Ascending aorta (tissue), 2 donors: ENCODE results near the gene CDK7. TPM values are rescaled to one million over a fixed set of nuclear protein-coding genes. Genes with fewer than 3 reads are reported as not detected.

Experiments used
- DNase-seq, 2 donors: peaks; one replicate each; pipeline ENCODE4 v3.0.0-alpha.2; 2019; ENCODE audit warnings: low spot score in 2 of 2
- H3K27ac ChIP-seq, 2 donors: fragments of 200-600 bp; sonication (generic); one replicate each; pipeline ENCODE4 v1.5.1; 2016 to 2017; ENCODE audit warnings: mild to moderate bottlenecking in 1 of 2
- H3K27me3 ChIP-seq: fragments of 200-600 bp; sonication (generic); one replicate; pipeline ENCODE4 v1.5.1; 2017
- H3K36me3 ChIP-seq, 2 donors: fragments of 200-600 bp; sonication (generic); one replicate each; pipeline ENCODE4 v1.5.1; 2016
- H3K4me1 ChIP-seq, 2 donors: fragments of 200-600 bp; sonication (generic); one replicate each; pipeline ENCODE4 v1.5.1; 2016 to 2017; ENCODE audit warnings: mild to moderate bottlenecking in 1 of 2
- H3K4me3 ChIP-seq, 2 donors: fragments of 200-600 bp; sonication (generic); one replicate each; pipeline ENCODE4 v1.5.1; 2016 to 2017; ENCODE audit warnings: mild to moderate bottlenecking in 1 of 2
- H3K9me3 ChIP-seq, 2 donors: fragments of 200-600 bp; sonication (generic); one replicate each; pipeline ENCODE4 v1.5.1; 2016
- CTCF ChIP-seq, 3 experiments: fragments of 200-600 bp in 2 of 3; fragments of 450-650 bp in 1 of 3; sonication (generic) in 2 of 3; IDR thresholded peaks; one replicate each; pipeline ENCODE4 v1.5.1; 2016 to 2019; ENCODE audit warnings: antibody characterized with exemption in 3 of 3, mild to moderate bottlenecking in 1 of 3, moderate library complexity in 1 of 3
- intact Hi-C: fragments of 100-400 bp; cut with DNase I; formaldehyde crosslinking; loops from one replicate; pipeline ENCODE4 v1.15.1; 2023
- total RNA-seq: library from RNA; depleted of rRNA; stranded (reverse); fragments of >200 nt; gene quantifications from one replicate; pipeline ENCODE4 v1.1.0, GENCODE V29; 2016

Gene CDK7
- total RNA-seq, 1 donor from 2014 or later = 94.3 TPM

DNA sequence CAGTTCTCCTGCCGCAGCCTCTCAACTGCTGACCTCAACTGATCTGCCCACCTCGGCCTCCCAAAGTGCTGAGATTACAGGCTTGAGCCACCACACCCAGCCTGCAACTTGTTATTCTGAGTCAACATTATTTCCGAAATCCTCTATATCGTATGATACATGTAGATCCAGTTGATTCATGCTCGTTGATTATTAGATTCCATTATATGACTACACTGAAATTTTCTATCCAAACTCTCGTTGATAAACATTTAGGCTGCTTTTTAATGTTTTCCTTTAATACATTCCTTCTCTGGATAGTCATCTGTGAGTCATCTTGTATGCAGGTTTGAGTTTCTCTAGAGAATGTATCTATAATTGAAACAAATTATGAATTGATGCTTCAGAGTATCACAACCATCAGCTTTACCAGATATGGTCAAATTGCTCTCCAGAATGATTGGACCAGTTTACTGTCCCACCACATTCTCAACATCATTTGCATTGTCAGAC lies 4.1 kb downstream of the CDK7 start:
- Histone ChIP-seq H3K36me3 (peaks cover 6 to 9% of the 10 kb centered on the region in 2 donors), H3K4me3 (no peak overlapping the region), H3K27ac (no peak overlapping the region), H3K9me3 (no peaks in the 10 kb centered on the region), H3K4me1 (peaks cover 0 to 12% of the 10 kb centered on the region in 2 donors), H3K27me3 (no peaks in the 10 kb centered on the region)
- no peak for DNase-seq
- intact Hi-C loops = no loop called here
- no peak for TF ChIP-seq CTCF (IDR thresholded peaks at IDR 0.05)

GRCh38 chr5:69242215-69242927 lies 7.7 kb downstream of the CDK7 start:
- H3K27me3 ChIP-seq = no peaks in the 10 kb centered on the region
- peaks cover 6 to 9% of the 10 kb centered on the region in 2 donors for H3K36me3 ChIP-seq
- no peak for TF ChIP-seq CTCF (IDR thresholded peaks at IDR 0.05)
- no peaks in the 10 kb centered on the region for H3K9me3 ChIP-seq
- H3K4me1 ChIP-seq = no peaks in the 10 kb centered on the region
- no peak overlapping the region for H3K4me3 ChIP-seq
- H3K27ac ChIP-seq = no peak overlapping the region
- no peak for DNase-seq
- intact Hi-C loops = no loop called here

- no peak for TF ChIP-seq CTCF (IDR thresholded peaks at IDR 0.05)
- H3K27ac ChIP-seq = no peak overlapping the region
- H3K27me3 ChIP-seq = no peaks in the 10 kb centered on the region
- peaks cover 0 to 5% of the 10 kb centered on the region in 2 donors for H3K9me3 ChIP-seq
- intact Hi-C loops = no loop called here
- peaks cover 6% of the 10 kb centered on the region in 2 donors for H3K36me3 ChIP-seq
- H3K4me3 ChIP-seq = no peak overlapping the region
- H3K4me1 ChIP-seq = no peaks in the 10 kb centered on the region
- DNase-seq = no peak
Measured at GRCh38 chr5:69245031-69245430, 10.3 kb downstream of the CDK7 start.

DNA sequence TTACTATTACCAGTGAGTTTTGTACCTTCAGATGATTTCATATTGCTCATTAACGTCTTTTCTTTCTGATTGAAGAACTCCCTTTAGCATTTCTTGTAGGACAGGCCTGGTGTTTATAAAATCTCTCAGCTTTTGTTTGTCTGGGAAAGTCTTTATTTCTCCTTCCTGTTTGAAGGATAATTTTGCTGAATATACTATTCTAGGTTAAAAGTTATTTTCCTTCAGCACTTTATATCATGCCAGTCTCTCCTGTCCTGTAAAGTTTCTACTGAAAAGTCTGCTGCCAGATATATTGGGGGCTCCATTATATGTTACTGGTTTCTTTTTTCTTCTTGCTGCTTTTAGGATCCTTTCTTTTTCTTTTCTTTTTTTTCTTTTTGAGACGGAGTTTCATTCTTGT lies 13.3 kb downstream of the CDK7 start:
- H3K4me3 ChIP-seq = no peak overlapping the region
- peaks cover 0 to 5% of the 10 kb centered on the region in 2 donors for H3K9me3 ChIP-seq
- peaks cover 0 to 4% of the 10 kb centered on the region in 2 donors for H3K36me3 ChIP-seq
- no peak for DNase-seq
- no peak for TF ChIP-seq CTCF (IDR thresholded peaks at IDR 0.05)
- no peaks in the 10 kb centered on the region for H3K4me1 ChIP-seq
- intact Hi-C loops = no loop called here
- no peak overlapping the region for H3K27ac ChIP-seq
- no peaks in the 10 kb centered on the region for H3K27me3 ChIP-seq

GRCh38 chr5:69250593-69250992 lies 15.9 kb downstream of the CDK7 start:
- no peaks in the 10 kb centered on the region for H3K27me3 ChIP-seq
- TF ChIP-seq CTCF (IDR thresholded peaks at IDR 0.05) = no peak
- no peak for DNase-seq
- intact Hi-C loops = no loop called here
- peaks cover 0 to 5% of the 10 kb centered on the region in 2 donors for H3K9me3 ChIP-seq
- H3K27ac ChIP-seq = no peak overlapping the region
- peaks cover 0 to 4% of the 10 kb centered on the region in 2 donors for H3K36me3 ChIP-seq
- no peak overlapping the region for H3K4me3 ChIP-seq
- H3K4me1 ChIP-seq = no peaks in the 10 kb centered on the region
